Lower lobe of right lung (tissue), 2 donors: ENCODE results near the gene PLXNA4. TPM values are rescaled to one million over a fixed set of nuclear protein-coding genes. Genes with fewer than 3 reads are reported as not detected.

Experiments used
- ATAC-seq, 2 donors: fragments of 200-7000 bp; cut with Tn5 transposase; one replicate each; pipeline ENCODE4 v1.9.1; 2020 to 2022; ENCODE audit warnings: mild to moderate bottlenecking in 2 of 2, moderate library complexity in 2 of 2
- DNase-seq: peaks from one replicate; pipeline ENCODE4 v3.0.0-alpha.2; 2020
- H3K27ac ChIP-seq: fragments of 200-600 bp; one replicate; pipeline ENCODE4 v1.8.0; 2022
- H3K27me3 ChIP-seq: fragments of 200-600 bp; one replicate; pipeline ENCODE4 v1.8.0; 2022; ENCODE audit warnings: low read depth
- H3K36me3 ChIP-seq: fragments of 200-600 bp; one replicate; pipeline ENCODE4 v1.8.0; 2022; ENCODE audit warnings: mild to moderate bottlenecking
- H3K4me1 ChIP-seq: fragments of 200-600 bp; one replicate; pipeline ENCODE4 v1.8.0; 2022
- H3K4me3 ChIP-seq: fragments of 200-600 bp; one replicate; pipeline ENCODE4 v1.8.0; 2022; ENCODE audit warnings: mild to moderate bottlenecking
- H3K9me3 ChIP-seq: fragments of 200-600 bp; one replicate; pipeline ENCODE4 v1.8.0; 2022
- intact Hi-C: fragments of 100-400 bp; cut with DNase I; formaldehyde crosslinking; loops from one replicate; pipeline ENCODE4 v1.11.0; 2022
- total RNA-seq: library from RNA; stranded (reverse); fragmentation: NEBNext Ultra II Directional; extraction: Animal tissue kit (Norgen Biotek cat#: 25700); gene quantifications from one replicate; pipeline ENCODE4 v1.2.1, GENCODE V29; 2021
- TF ChIP-seq, protein P1 (sequence below): fragments of 200-600 bp; IDR thresholded peaks from one replicate; pipeline ENCODE4 v1.8.0; 2022; ENCODE audit warnings: antibody characterized with exemption, mild to moderate bottlenecking
- donor health status: DM: no; HTN: yes; CAD: no; lungs with severe emphysema.

Gene PLXNA4
- total RNA-seq, 1 donor from 2014 or later = 4.3 TPM

DNA sequence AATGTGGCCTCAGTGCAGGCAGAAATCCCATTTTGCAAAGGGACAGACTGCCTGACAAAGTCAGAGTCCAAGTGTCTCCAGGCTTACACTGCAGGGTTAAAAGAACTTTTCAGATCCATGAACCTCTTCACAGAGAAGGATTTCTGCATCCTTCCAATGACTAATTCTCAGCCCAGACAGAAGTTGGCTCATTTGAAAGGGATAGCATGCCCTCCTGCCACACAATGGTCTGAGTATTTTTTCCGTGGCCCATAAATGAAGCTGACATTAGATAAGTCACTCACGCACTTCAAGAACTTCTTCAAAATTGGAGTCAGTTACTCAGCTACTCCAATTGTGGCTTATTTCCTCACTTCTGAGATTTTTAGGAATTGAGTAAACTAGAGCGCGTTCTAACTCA is 170.2 kb downstream of the PLXNA4 start:
- H3K4me3 ChIP-seq = no peak overlapping the region
- intact Hi-C loops = no loop called here
- H3K36me3 ChIP-seq = no peaks in the 10 kb centered on the region
- no peak overlapping the region for H3K27ac ChIP-seq
- DNase-seq = no peak
- ATAC-seq = no peak
- peaks cover 3% of the 10 kb centered on the region for H3K27me3 ChIP-seq
- no peaks in the 10 kb centered on the region for H3K9me3 ChIP-seq
- peaks cover 12% of the 10 kb centered on the region for H3K4me1 ChIP-seq
- TF ChIP-seq, protein P1, sequence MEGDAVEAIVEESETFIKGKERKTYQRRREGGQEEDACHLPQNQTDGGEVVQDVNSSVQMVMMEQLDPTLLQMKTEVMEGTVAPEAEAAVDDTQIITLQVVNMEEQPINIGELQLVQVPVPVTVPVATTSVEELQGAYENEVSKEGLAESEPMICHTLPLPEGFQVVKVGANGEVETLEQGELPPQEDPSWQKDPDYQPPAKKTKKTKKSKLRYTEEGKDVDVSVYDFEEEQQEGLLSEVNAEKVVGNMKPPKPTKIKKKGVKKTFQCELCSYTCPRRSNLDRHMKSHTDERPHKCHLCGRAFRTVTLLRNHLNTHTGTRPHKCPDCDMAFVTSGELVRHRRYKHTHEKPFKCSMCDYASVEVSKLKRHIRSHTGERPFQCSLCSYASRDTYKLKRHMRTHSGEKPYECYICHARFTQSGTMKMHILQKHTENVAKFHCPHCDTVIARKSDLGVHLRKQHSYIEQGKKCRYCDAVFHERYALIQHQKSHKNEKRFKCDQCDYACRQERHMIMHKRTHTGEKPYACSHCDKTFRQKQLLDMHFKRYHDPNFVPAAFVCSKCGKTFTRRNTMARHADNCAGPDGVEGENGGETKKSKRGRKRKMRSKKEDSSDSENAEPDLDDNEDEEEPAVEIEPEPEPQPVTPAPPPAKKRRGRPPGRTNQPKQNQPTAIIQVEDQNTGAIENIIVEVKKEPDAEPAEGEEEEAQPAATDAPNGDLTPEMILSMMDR = no peak

DNA sequence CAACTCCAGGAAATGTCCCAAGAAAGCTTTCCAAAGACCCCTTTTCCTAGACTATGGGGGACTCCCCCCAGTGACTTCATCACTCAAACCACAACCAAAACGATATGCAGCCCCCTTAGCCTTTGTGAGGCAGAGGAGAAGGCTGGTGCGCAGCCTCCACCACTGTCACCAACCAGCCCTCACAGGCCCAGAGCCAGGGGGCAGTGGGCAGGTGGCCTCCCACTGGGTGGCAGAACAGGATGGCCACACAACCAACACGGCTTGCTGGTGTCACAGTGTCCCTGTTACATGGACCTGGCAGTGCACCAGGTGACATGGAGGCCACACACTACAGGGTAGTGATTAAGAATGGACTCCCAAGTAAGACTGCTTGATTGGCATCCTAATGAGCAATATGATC is 172.0 kb downstream of the PLXNA4 start:
- DNase-seq (no peak), ATAC-seq (no peak)
- no peak overlapping the region for H3K4me3 ChIP-seq
- no peaks in the 10 kb centered on the region for H3K9me3 ChIP-seq
- H3K36me3 ChIP-seq = no peaks in the 10 kb centered on the region
- peaks cover 5% of the 10 kb centered on the region for H3K4me1 ChIP-seq
- TF ChIP-seq, protein P1 = no peak
- H3K27ac ChIP-seq = no peak overlapping the region
- intact Hi-C loops = no loop called here
- peaks cover 3% of the 10 kb centered on the region for H3K27me3 ChIP-seq

DNA sequence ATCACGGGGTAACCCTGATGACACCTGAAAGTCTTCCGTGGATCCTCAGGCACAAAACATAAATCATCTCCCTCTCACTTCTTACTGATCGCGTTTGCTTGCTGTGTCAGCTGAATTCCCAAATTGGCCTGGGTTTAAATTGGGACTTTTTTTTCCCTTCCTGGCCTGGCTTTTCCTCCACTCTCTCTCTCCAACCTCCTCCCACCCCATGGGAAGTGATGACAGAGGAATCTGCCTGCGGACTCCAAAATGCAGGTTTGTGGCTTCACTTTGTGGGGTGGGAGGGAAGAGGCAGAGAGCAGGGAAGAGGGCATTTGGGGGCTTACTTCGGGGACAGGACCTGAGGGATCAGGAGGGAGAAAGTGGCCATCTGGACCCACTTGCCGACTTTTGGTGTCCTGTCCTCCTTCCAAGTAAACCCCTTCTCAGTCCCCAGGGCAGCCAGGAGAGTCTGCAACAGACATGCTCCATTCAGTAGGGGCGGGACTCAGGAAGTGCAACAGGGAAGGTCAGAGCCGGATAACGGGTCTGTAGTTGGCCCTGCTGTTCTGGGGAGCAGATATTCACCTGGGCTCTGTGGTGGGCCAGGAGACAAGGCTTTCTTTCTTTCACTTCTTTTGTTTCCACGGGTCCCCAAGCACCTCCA is 172.7 kb downstream of the PLXNA4 start:
- no peak overlapping the region for H3K27ac ChIP-seq

DNA sequence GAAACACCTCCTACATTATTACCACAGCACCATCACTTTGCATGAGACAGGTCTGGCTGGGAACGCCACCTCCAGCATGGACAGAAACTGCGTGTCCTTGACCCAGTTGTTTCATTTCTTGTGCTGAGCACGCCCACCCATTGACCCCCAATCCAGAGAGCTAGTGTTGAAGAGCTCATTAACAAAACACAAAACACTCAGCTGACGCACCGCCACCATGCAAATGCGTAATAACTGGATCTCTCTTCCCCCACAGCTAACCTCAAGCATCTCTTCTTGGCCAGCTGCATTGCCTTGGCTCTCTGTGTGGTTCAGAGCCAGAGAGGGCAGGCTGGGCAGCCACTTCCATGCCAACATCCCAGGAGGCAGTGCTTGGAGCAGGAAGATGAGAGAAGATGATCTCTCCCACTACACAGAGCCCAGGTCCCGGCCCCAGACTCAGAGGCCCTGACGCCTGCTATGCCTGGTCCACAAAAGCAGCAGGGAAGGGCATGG is 173.5 kb downstream of the PLXNA4 start:
- TF ChIP-seq, protein P1 = no peak
- DNase-seq = no peak
- no peak overlapping the region for H3K27ac ChIP-seq
- H3K9me3 ChIP-seq = no peaks in the 10 kb centered on the region
- H3K4me1 ChIP-seq = peaks cover 5% of the 10 kb centered on the region
- no peaks in the 10 kb centered on the region for H3K36me3 ChIP-seq
- peak; percentile 12 to 36 for ATAC-seq
- intact Hi-C loops = no loop called here
- H3K27me3 ChIP-seq = peaks cover 3% of the 10 kb centered on the region
- no peak overlapping the region for H3K4me3 ChIP-seq

More for the DNA sequence above, 172.7 kb downstream of the PLXNA4 start:
- intact Hi-C loops = no loop called here
- Histone ChIP-seq H3K36me3 (no peaks in the 10 kb centered on the region), H3K27me3 (peaks cover 3% of the 10 kb centered on the region), H3K4me3 (no peak overlapping the region), H3K4me1 (peaks cover 5% of the 10 kb centered on the region), H3K9me3 (no peaks in the 10 kb centered on the region)
- TF ChIP-seq, protein P1 = no peak
- ATAC-seq = peak in 1 of 2 donors; percentile 23
- DNase-seq = no peak

DNA sequence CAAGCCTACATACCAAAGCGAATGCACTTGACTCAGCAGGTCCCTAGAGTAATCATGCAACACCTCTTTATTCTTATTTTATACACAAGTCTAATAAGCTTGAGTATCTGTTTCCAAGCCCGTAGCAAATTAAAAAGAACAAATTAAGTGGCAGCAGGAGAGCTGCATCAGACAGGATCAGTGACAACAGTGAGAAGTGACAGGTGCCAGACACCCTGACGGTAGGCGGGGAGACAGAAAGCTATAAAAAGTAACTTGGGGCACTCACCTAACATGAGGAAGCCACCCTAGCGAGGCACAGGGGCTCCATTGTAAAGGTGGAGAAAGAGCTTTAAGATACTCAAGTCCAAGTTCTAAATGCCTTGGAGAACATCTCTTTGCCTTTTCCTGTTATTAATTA is 174.2 kb downstream of the PLXNA4 start:
- DNase-seq = no peak
- no peak overlapping the region for H3K27ac ChIP-seq
- ATAC-seq = no peak
- H3K4me1 ChIP-seq = peaks cover 5% of the 10 kb centered on the region
- no peaks in the 10 kb centered on the region for H3K9me3 ChIP-seq
- peaks cover 3% of the 10 kb centered on the region for H3K27me3 ChIP-seq
- TF ChIP-seq, protein P1 = no peak
- H3K36me3 ChIP-seq = no peaks in the 10 kb centered on the region
- H3K4me3 ChIP-seq = no peak overlapping the region
- intact Hi-C loops = no loop called here
